A673 (cell line): ENCODE measurements around the gene BBS5. TPM values are rescaled to one million over a fixed set of nuclear protein-coding genes. Genes with fewer than 3 reads are reported as not detected.
"Not testable (repeated sequence)": the region's sequence is repeated elsewhere in the genome, so short reads cannot be mapped to it uniquely, and the experiment has no call there.

Experiments
- Bru-seq: library from RNA; stranded (reverse); fragments of 400-500 nt; gene quantifications from one replicate; lab custom pipeline; 2021; lab: Mats Ljungman, UMichigan
- BruChase-seq, 2 experiments: library from RNA; stranded (reverse); fragments of 400-500 nt; gene quantifications; one replicate each; lab custom pipeline; 2021; lab: Mats Ljungman, UMichigan
- BruUV-seq: library from RNA; stranded (reverse); fragments of 400-500 nt; replicated peaks from 2 replicates; lab custom pipeline; 2021; lab: Mats Ljungman, UMichigan
- CTCF ChIA-PET: fragments of 300-600 bp; sonication (Branson Sonifier 250); formaldehyde crosslinking; loops from one replicate; lab custom pipeline; 2022; ENCODE audit warnings: antibody characterized with exemption; lab: Charles Lee
- POLR2A ChIA-PET: fragments of 300-600 bp; sonication (Branson Sonifier 250); formaldehyde crosslinking; loops from one replicate; lab custom pipeline; 2022; ENCODE audit warnings: antibody characterized with exemption; ENCODE audit not compliant: low non-redundant PET; lab: Charles Lee
- DNase-seq: peaks from one replicate; pipeline ENCODE4 v3.0.0-alpha.2; 2015; ENCODE audit warnings: low spot score
- H3K27ac ChIP-seq: fragments of 200-600 bp; sonication (generic); 2 replicates; pipeline ENCODE4 v1.5.1; 2016; ENCODE audit warnings: mixed run types, low read depth, mild to moderate bottlenecking, mixed read lengths, antibody characterized with exemption, low read length; ENCODE audit not compliant: poor library complexity, severe bottlenecking
- H3K27me3 ChIP-seq: fragments of 200-600 bp; sonication (generic); replicated peaks from 2 replicates; pipeline ENCODE4 v1.6.1; 2017; ENCODE audit warnings: mixed run types, low read depth, mild to moderate bottlenecking, mixed read lengths, antibody characterized with exemption, low read length; ENCODE audit not compliant: insufficient read depth, poor library complexity
- H3K36me3 ChIP-seq: fragments of 200-600 bp; sonication (generic); 2 replicates; pipeline ENCODE4 v1.6.1; 2016; ENCODE audit warnings: mixed run types, mild to moderate bottlenecking, mixed read lengths, antibody characterized with exemption, low read length; ENCODE audit not compliant: insufficient read depth, poor library complexity, severe bottlenecking
- H3K4me1 ChIP-seq: fragments of 200-600 bp; sonication (generic); 2 replicates; pipeline ENCODE4 v1.6.1; 2017; ENCODE audit warnings: mixed run types, mild to moderate bottlenecking, mixed read lengths, antibody characterized with exemption, low read length; ENCODE audit not compliant: insufficient read depth, poor library complexity, severe bottlenecking
- H3K4me3 ChIP-seq: fragments of 200-600 bp; sonication (generic); 2 replicates; pipeline ENCODE4 v1.5.1; 2016; ENCODE audit warnings: low read depth, mixed run types, mild to moderate bottlenecking, mixed read lengths, low read length; ENCODE audit not compliant: poor library complexity, severe bottlenecking
- H3K9me3 ChIP-seq: fragments of 200-600 bp; sonication (generic); 2 replicates; pipeline ENCODE4 v1.6.1; 2016; ENCODE audit warnings: mixed run types, low read depth, mild to moderate bottlenecking, mixed read lengths, antibody characterized with exemption, low read length; ENCODE audit not compliant: poor library complexity, severe bottlenecking
- CTCF ChIP-seq: fragments of 300-800, 200-600 bp; sonication (generic); conservative IDR thresholded peaks from 2 replicates; pipeline ENCODE4 v1.5.1; 2017; ENCODE audit warnings: low read depth, mild to moderate bottlenecking, antibody characterized with exemption, low read length, moderate library complexity, mixed read lengths
- EZH2 ChIP-seq: fragments of 200-600 bp; sonication (generic); IDR thresholded peaks from 2 replicates; pipeline ENCODE4 v1.6.1; 2017; ENCODE audit warnings: borderline replicate concordance, low read depth, mild to moderate bottlenecking, mixed read lengths, antibody characterized with exemption, low read length; ENCODE audit not compliant: poor library complexity, severe bottlenecking
- intact Hi-C: fragments of 100-400 bp; cut with micrococcal nuclease; formaldehyde crosslinking; loops from one replicate; pipeline ENCODE4 v1.10.0; 2022; ENCODE audit not compliant: unreplicated experiment
- long read RNA-seq: library from polyadenylated mRNA; stranded (forward); transcript quantifications from one replicate; pipeline ENCODE4 v2.0.0, GENCODE V29; 2022
- total RNA-seq: library from RNA; stranded (reverse); gene quantifications from 2 replicates; pipeline ENCODE4 v1.2.3, GENCODE V29; 2021

Gene BBS5
- 11.5 TPM in 2 replicates for total RNA-seq
- Bru-seq, nascent RNA, result percentile 56 among the genes with signal in this experiment
- BruChase-seq, experiment 1, labeled RNA remaining after a 2-hour chase, result percentile 79 among the genes with signal in this experiment
- percentile 82 among the genes with signal in this experiment for BruChase-seq, experiment 2, labeled RNA remaining after a 6-hour chase
- long read RNA-seq, result 0 reads

DNA sequence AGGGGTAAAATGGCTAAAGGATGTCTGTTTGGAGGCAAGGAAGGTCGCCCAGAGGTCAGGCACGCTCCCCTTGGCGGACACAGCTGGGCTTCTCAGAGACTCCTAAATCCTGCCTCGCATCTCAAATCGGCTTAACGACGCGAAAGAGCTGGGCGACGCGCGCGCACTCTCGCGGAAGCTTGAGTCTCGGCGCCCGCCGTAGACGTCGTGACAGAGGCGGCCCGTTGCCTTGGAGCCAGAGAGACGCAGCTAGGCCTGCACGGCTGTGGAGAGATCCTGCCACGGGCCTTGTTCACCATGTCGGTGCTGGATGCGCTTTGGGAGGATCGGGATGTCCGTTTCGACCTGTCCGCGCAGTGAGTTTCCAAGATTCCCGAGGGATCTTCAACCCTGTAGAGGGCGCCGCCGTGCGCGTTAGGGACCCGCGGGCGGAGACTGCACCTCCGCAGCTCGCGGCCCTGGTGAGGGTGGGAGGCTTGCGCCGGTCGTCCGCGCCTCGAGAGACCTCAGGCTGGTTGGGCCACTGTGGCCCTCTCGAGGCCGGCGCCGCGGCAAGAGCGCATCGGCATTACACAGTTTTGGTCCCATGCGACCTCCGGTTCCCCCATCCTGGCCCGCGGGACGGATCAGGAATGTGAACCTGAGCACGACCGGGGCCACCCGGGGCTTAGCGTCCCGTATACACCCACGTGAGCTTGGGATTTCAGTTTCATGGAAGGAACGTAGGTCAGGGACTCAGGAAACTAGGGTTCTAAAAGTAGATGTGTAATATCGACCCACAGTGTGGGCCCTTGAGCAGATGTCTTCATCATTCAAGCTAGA is at the start of gene BBS5:
Gene BBS5, plus strand, starts transcription at position 238 of the 822 bp plus-strand sequence. Its CDS starts 60 bp downstream, at position 298.
- Histone ChIP-seq H3K4me3 (peak within 1 kb of the TSS; percentile 75), H3K36me3 (no peaks in the 10 kb centered on the region), H3K27me3 (no peaks in the 10 kb centered on the region), H3K4me1 (no peaks in the 10 kb centered on the region), H3K9me3 (no peaks in the 10 kb centered on the region), H3K27ac (peak within 1 kb of the TSS; percentile 64)
- peak; percentile 91 for DNase-seq
- no TSS peak for BruUV-seq
- POLR2A ChIA-PET, result no interaction called here
- CTCF ChIA-PET, result interaction anchor here (0.5 kb wide), 1 partner anchor 75 kb away, joined by 3 read pairs; no protein-coding TSS in a partner anchor
- TF ChIP-seq CTCF (peak; percentile 72), EZH2 (no peak)
- intact Hi-C loops, result no loop called here

DNA sequence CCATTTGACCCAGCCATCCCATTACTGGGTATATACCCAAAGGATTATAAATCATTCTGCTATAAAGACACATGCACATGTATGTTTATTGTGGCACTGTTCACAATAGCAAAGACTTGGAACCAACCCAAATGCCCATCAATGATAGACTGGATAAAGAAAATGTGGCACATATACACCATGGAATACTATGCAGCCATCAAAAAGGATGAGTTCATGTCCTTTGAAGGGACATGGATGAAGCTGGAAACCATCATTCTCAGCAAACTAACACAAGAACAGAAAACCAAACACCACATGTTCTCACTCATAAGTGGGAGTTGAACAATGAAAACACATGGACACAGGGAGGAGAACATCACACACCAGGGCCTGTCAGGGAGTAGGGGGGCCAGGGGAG is 47.5 kb upstream of the BBS5 start:
- POLR2A ChIA-PET, DNase-seq, BruUV-seq, H3K4me1 ChIP-seq, H3K36me3 ChIP-seq, intact Hi-C loops, H3K27ac ChIP-seq, H3K9me3 ChIP-seq, H3K4me3 ChIP-seq, CTCF ChIA-PET: not testable (repeated sequence)
- H3K27me3 ChIP-seq, result peaks cover 26% of the 10 kb centered on the region

DNA sequence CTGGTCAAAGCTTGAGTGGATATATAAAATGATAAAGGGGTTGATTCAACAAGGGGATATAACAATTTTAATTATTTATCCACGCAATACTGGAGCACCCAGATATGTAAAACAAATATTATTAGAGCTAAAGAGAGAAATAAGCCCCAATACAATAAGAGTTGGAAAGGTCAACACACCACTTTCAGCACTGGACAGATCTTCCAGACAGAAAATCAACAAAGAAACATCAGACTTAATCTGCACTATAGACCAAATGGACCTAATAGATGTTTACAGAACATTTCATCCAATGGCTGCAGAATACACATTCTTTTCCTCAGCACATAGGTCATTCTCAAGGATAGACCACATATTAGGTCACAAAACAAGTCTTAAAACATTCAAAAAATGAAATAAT is 45.1 kb upstream of the BBS5 start:
- H3K9me3 ChIP-seq, H3K4me3 ChIP-seq, BruUV-seq, H3K4me1 ChIP-seq, H3K27ac ChIP-seq, intact Hi-C loops, DNase-seq, H3K27me3 ChIP-seq, POLR2A ChIA-PET, CTCF ChIA-PET, H3K36me3 ChIP-seq: not testable (repeated sequence)

- ChIA-PET CTCF (no interaction called here), POLR2A (no interaction called here)
- BruUV-seq, result no TSS peak
- H3K9me3 ChIP-seq, result no peaks in the 10 kb centered on the region
- DNase-seq, result no peak
- peaks cover 35% of the 10 kb centered on the region for H3K27me3 ChIP-seq
- no peaks in the 10 kb centered on the region for H3K36me3 ChIP-seq
- intact Hi-C loops, result no loop called here
- no peak overlapping the region for H3K27ac ChIP-seq
- TF ChIP-seq EZH2 (no peak), CTCF (no peak)
- no peak overlapping the region for H3K4me3 ChIP-seq
- no peaks in the 10 kb centered on the region for H3K4me1 ChIP-seq
Measured at GRCh38 chr2:169438466-169439072, 40.7 kb upstream of the BBS5 start.
